Breast epithelium (tissue), 4 donors: ENCODE measurements around the gene PCSK1. TPM values are rescaled to one million over a fixed set of nuclear protein-coding genes. Genes with fewer than 3 reads are reported as not detected.

ENCODE experiments used
- DNase-seq, 2 donors: peaks; one replicate each; pipeline ENCODE4 v3.0.0-alpha.2; 2019; ENCODE audit warnings: low spot score in 2 of 2
- H3K27ac ChIP-seq, 2 donors: fragments of 200-600 bp; sonication (generic) in 1 of 2; one replicate each; pipeline ENCODE4 v1.5.1; 2016 to 2019; ENCODE audit warnings: mild to moderate bottlenecking in 1 of 2
- H3K27me3 ChIP-seq, 2 donors: fragments of 200-600 bp; sonication (generic) in 1 of 2; one replicate each; pipeline versions ENCODE4 v1.5.1 to v1.6.0; 2017 to 2019; ENCODE audit warnings: control low read depth in 1 of 2, mild to moderate bottlenecking in 1 of 2
- H3K36me3 ChIP-seq: fragments of 200-600 bp; one replicate; pipeline ENCODE4 v1.5.1; 2019
- H3K4me1 ChIP-seq, 2 donors: fragments of 200-600 bp; sonication (generic); one replicate each; pipeline ENCODE4 v1.5.1; 2016 to 2019; ENCODE audit warnings: control low read depth in 1 of 2
- H3K4me3 ChIP-seq, 3 donors: fragments of 200-600 bp; sonication (generic); 1 replicate in 2 of 3; 2 replicates in 1 of 3; pipeline ENCODE4 v1.5.1; 2016 to 2019; ENCODE audit warnings: mild to moderate bottlenecking in 3 of 3, moderate library complexity in 2 of 3
- H3K9me3 ChIP-seq, 2 donors: fragments of 200-600 bp; sonication (generic) in 1 of 2; one replicate each; pipeline ENCODE4 v1.5.1; 2016 to 2019; ENCODE audit warnings: control low read depth in 1 of 2
- CTCF ChIP-seq, 3 donors: fragments of 450-650 bp; IDR thresholded peaks; one replicate each; pipeline ENCODE4 v1.5.1; 2016 to 2017; ENCODE audit warnings: antibody characterized with exemption in 3 of 3, mild to moderate bottlenecking in 3 of 3, moderate library complexity in 3 of 3
- POLR2A ChIP-seq: fragments of 450-650 bp; IDR thresholded peaks from one replicate; pipeline ENCODE4 v1.6.1; 2016; ENCODE audit warnings: antibody characterized with exemption, mild to moderate bottlenecking, moderate library complexity
- POLR2AphosphoS5 ChIP-seq, 3 donors: sonication (generic); formaldehyde crosslinking; IDR thresholded peaks; one replicate each; pipeline ENCODE4 v1.6.1; 2017; ENCODE audit warnings: antibody characterized with exemption in 3 of 3
- intact Hi-C: fragments of 100-400 bp; cut with DNase I; formaldehyde crosslinking; loops from one replicate; pipeline ENCODE4 v1.15.1; 2023; ENCODE audit warnings: low total_unique reads
- total RNA-seq, 3 donors: library from RNA; depleted of rRNA; stranded (reverse); fragments of >200 nt; gene quantifications; one replicate each; pipeline ENCODE4 v1.1.0, GENCODE V29; 2016

The PCSK1 gene
- total RNA-seq = 1 to 10 TPM in 2 of 3 donors, under 1 TPM in 1; 0.59 to 5.6 (median 2.4) TPM

- Histone ChIP-seq H3K27me3 (peaks cover 0 to 17% of the 10 kb centered on the region in 2 donors), H3K9me3 (no peaks in the 10 kb centered on the region), H3K4me1 (no peaks in the 10 kb centered on the region), H3K27ac (no peak within 1 kb of the TSS), H3K4me3 (peak within 1 kb of the TSS; percentile 21 to 49 (median 23)), H3K36me3 (no peaks in the 10 kb centered on the region)
- no peak for DNase-seq
- intact Hi-C loops = no loop called here
- TF ChIP-seq POLR2A (no peak), CTCF (IDR thresholded peaks at IDR 0.05) (no peak), POLR2AphosphoS5 (IDR thresholded peaks at IDR 0.05) (no peak)
Measured at GRCh38 chr5:96433066-96433447, at the start of gene PCSK1. Gene PCSK1, minus strand, starts transcription at chr5:96433248. Its CDS starts 206 bp downstream, at chr5:96433042.

DNA sequence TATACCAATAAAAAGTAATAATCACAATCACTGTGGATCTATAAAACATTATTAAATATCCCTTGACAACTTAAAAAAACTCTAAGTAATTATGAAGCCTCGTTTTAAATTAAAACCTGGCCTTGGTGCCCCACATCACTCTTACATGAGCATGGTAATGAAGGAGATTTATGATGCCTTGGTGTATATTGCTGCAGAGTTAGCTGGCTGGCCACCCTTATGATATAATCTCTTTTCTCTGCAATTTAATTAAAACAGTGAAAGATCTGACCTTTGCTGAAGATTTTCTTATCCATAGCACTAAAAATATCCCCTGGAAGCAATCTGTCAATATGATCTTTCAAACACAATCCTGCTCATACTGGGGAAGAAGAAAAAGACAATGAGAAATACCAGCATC, 48.8 kb upstream of the PCSK1 start:
- Histone ChIP-seq H3K4me1 (no peaks in the 10 kb centered on the region), H3K27ac (no peak overlapping the region), H3K4me3 (no peak overlapping the region), H3K27me3 (no peaks in the 10 kb centered on the region), H3K9me3 (no peaks in the 10 kb centered on the region), H3K36me3 (no peaks in the 10 kb centered on the region)
- DNase-seq = no peak
- TF ChIP-seq POLR2A = no peak
- no peak for TF ChIP-seq CTCF (IDR thresholded peaks at IDR 0.05)
- no peak for TF ChIP-seq POLR2AphosphoS5 (IDR thresholded peaks at IDR 0.05)
- intact Hi-C loops = no loop called here

DNA sequence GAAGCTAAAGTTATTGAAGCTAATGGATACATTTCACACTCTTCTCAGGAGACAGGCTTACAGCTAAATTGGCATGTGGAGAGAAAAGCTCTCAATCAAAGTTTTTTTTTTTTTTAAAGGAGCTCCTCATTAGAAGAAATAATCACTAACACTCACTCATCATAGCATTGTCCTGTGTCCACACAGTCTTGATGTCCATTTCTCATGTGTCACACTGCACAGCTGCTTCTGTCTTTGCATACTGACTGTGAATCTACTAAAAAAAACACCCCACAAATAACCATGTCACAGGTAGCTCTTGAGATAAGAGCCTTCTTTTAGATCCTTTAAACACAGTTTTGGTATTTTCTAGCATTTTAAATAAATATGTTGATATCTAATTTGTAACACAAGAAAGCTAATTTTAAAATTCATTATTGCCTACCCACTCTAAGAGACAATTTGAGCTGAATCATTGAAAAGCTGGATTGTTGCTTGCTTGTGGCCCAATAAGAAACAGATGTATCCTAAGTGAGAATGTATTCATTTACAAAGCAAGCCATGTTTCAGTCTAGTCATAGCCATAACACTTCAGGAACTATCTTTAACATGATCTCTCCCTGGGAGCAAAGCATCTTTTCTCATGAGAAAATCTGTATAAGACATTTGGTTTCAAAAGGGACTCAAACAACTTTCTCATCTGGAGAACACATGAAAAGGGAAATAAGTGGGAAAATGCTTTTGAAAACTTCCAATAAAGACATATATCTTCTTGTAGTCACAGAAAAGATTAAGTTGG, 48.1 kb upstream of the PCSK1 start:
- TF ChIP-seq CTCF (IDR thresholded peaks at IDR 0.05) = no peak
- no peak for TF ChIP-seq POLR2AphosphoS5 (IDR thresholded peaks at IDR 0.05)
- TF ChIP-seq POLR2A = no peak
- Histone ChIP-seq H3K4me3 (no peak overlapping the region), H3K27ac (no peak overlapping the region), H3K27me3 (no peaks in the 10 kb centered on the region), H3K9me3 (no peaks in the 10 kb centered on the region), H3K4me1 (no peaks in the 10 kb centered on the region), H3K36me3 (no peaks in the 10 kb centered on the region)
- DNase-seq = no peak
- intact Hi-C loops = no loop called here

DNA sequence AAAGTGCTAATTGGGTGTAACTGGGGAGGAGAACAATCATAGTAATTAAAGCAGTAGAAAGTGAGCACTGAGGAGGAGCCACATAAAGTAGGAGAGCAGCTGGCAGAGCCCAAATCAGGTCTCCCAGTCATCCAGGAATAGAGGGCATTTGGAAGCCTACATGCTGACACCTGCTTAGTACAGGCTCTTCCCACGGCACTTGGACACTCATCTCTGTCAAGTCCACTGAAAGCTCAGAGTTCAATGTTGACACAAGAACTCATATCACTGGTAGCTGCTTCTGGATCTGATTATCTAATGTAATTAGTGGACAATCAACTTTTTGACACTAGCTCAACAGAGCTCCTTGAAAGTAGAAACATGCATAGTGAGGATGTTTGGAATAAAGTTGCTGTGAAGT, 45.9 kb upstream of the PCSK1 start:
- Histone ChIP-seq H3K4me1 (no peaks in the 10 kb centered on the region), H3K27me3 (no peaks in the 10 kb centered on the region), H3K9me3 (no peaks in the 10 kb centered on the region), H3K4me3 (no peak overlapping the region), H3K36me3 (no peaks in the 10 kb centered on the region), H3K27ac (no peak overlapping the region)
- TF ChIP-seq POLR2A (no peak), POLR2AphosphoS5 (IDR thresholded peaks at IDR 0.05) (no peak), CTCF (IDR thresholded peaks at IDR 0.05) (no peak)
- no peak for DNase-seq
- intact Hi-C loops = no loop called here

DNA sequence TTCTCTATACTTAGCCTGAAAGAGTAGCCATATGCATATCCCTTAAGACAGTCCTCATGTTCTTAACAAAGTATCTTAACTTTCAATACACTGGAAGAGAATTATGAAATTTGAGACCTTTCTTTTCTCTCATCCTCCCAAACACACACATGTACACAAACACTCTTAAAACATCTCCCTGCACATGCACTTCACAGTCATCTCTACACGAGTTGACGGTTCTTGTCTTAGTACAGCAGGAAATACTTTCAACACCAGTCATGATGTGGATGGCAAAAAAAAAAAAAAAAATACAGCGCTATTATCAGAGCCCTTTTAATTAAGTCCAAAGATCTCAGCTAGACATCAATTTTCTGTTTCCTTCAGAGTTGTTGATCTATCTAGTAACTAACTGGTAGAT, 43.6 kb upstream of the PCSK1 start:
- Histone ChIP-seq H3K27ac (no peak overlapping the region), H3K4me1 (no peaks in the 10 kb centered on the region), H3K4me3 (no peak overlapping the region), H3K9me3 (no peaks in the 10 kb centered on the region), H3K27me3 (no peaks in the 10 kb centered on the region), H3K36me3 (no peaks in the 10 kb centered on the region)
- TF ChIP-seq POLR2A (no peak), POLR2AphosphoS5 (IDR thresholded peaks at IDR 0.05) (no peak), CTCF (IDR thresholded peaks at IDR 0.05) (no peak)
- intact Hi-C loops = no loop called here
- DNase-seq = no peak
